ENCODE data around the gene HYAL2. TPM values are rescaled to one million over a fixed set of nuclear protein-coding genes. Genes with fewer than 3 reads are reported as not detected.

The HYAL2 gene
- total and polyA plus RNA-seq, 2 of the 8 experiments (the other 6 are each of a cell fraction or from before 2014, with no cell fraction given) = 51.9 to 176 TPM

DNA sequence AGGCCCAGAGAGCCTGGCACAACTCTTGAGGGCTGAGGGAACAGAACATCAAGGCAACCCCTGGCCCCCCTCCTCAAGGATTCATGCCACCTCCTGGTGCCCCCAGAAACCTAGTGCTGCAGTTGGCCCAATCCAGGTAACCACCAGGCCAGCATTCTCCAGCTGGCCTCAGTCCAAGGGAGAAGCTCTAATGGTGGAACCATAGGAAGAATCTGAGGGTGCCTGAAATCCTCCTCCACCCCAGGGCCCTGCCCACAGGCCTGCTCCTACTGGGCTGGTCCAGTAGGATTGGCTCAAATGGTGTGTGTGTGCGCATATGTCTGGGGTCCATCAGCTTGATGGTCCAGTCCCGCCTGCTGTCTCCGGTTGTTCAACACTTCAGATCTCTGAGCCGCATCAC, 7.7 kb downstream of the HYAL2 start:
- no peaks in the 10 kb centered on the region for H3K27me3 ChIP-seq (replicated peaks in 1 of 4; ENCODE audit: control insufficient read depth in 3 of 4, extremely low read depth in 1 of 4, insufficient read depth in 3 of 4, low read length in 3 of 4)
- no peak overlapping the region for H4K8ac ChIP-seq (ENCODE audit: extremely low read depth, insufficient read depth, low read length)
- no peak overlapping the region for H2BK12ac ChIP-seq (ENCODE audit: low read depth, low read length)
- H2BK5ac ChIP-seq (ENCODE audit: low read depth, low read length) = no peak overlapping the region
- H4K91ac ChIP-seq (replicated peaks; ENCODE audit: insufficient read length, low read length) = no peak overlapping the region
- H2AK5ac ChIP-seq (ENCODE audit: low read depth, low read length) = no peak overlapping the region
- 100% methylated on average over 4 of the region's 4 CpGs; no CpG with 5 or more reads in 1 of the 2 experiments for WGBS, 2 experiments (ENCODE audit: extremely low coverage in 1 of 2, insufficient coverage in 1 of 2, insufficient read length in 1 of 2, insufficient replicate concordance in 2 of 2, low coverage in 1 of 2, low lambda C conversion rate in 2 of 2, missing lambda C conversion rate in 1 of 2)
- ChIA-PET POLR2A (ENCODE audit: partially characterized antibody) (interaction anchor here (0.9 to 12.6 kb wide), 6 partner anchors 13 to 113 kb away, joined by 3 to 149 read pairs (median 4); partner anchors contain the start of genes CYB561D2, HYAL1, HYAL3 and NAA80), CTCF (ENCODE audit: partially characterized antibody) (interaction anchor here (0.6 to 1.8 kb wide), 11 partner anchors 9 to 657 kb away, joined by 3 to 12 read pairs (median 3); partner anchors contain the start of genes HYAL3, LSMEM2 and NAA80)
- no peak overlapping the region for H2BK120ac ChIP-seq (replicated peaks; ENCODE audit: low read depth, low read length)
- H2BK15ac ChIP-seq (ENCODE audit: low read length) = no peak overlapping the region
- H3K23ac ChIP-seq (ENCODE audit: insufficient read length) = no peak overlapping the region
- no peak overlapping the region for H3K27ac ChIP-seq (ENCODE audit: low read depth, low read length)
- no peak overlapping the region for H2BK20ac ChIP-seq (ENCODE audit: low read length)
- no peak for DNase-seq (ENCODE audit: low read depth in 1 of 2, low spot score in 2 of 2)
- H3K14ac ChIP-seq (ENCODE audit: insufficient read length) = no peak overlapping the region
- no peak for FAIRE-seq
- peaks cover 13 to 32% (median 26%) of the 10 kb centered on the region in 4 experiments for H3K36me3 ChIP-seq (ENCODE audit: control insufficient read depth in 2 of 4, insufficient read depth in 4 of 4, low read length in 3 of 4)
- no peak overlapping the region for H3K56ac ChIP-seq (replicated peaks; ENCODE audit: insufficient read length, low read depth, low read length)
- H3K23me2 ChIP-seq (ENCODE audit: low read depth, low read length) = no peaks in the 10 kb centered on the region
- no peak overlapping the region for H3K9ac ChIP-seq (replicated peaks in 1 of 4; ENCODE audit: extremely low read depth in 1 of 4, low read depth in 3 of 4, low read length in 3 of 4)
- H3K18ac ChIP-seq (ENCODE audit: extremely low read depth, low read length) = no peak overlapping the region
- no peak overlapping the region for H3K4me2 ChIP-seq (ENCODE audit: insufficient read depth in 1 of 2, low read depth in 2 of 2, low read length in 2 of 2)
- peaks cover 0 to 4% (median 2%) of the 10 kb centered on the region in 4 experiments; a peak in 3 of 7 replicates for H3K4me1 ChIP-seq (replicated peaks in 1 of 4; ENCODE audit: control insufficient read depth in 3 of 4, insufficient read depth in 4 of 4, low read length in 3 of 4)
- no peak overlapping the region for H4K5ac ChIP-seq (ENCODE audit: insufficient read length, low read depth, low read length)
- peaks cover 16 to 28% of the 10 kb centered on the region in 2 experiments for H4K20me1 ChIP-seq (replicated peaks in 1 of 2; ENCODE audit: control insufficient read depth in 1 of 2, insufficient read depth in 2 of 2, low read length in 2 of 2)
- H3K9me3 ChIP-seq (ENCODE audit: insufficient read depth in 2 of 2, low read depth in 1 of 2, low read length in 1 of 2) = peaks cover 3 to 8% of the 10 kb centered on the region in 2 experiments; a peak in 1 of 4 replicates
- H3K79me1 ChIP-seq (ENCODE audit: low read depth, low read length) = peaks cover 10% of the 10 kb centered on the region
- TF ChIP-seq ATF2 (IDR thresholded peaks at IDR 0.05; ENCODE audit: low read length) (no peak), GTF2F1 (IDR thresholded peaks at IDR 0.05; ENCODE audit: borderline replicate concordance, low read depth, low read length) (no peak), MAFK (IDR thresholded peaks at IDR 0.05; ENCODE audit: low read depth, low read length) (no peak), YY1 (IDR thresholded peaks at IDR 0.05; ENCODE audit: low read depth, low read length) (no peak), BRCA1 (IDR thresholded peaks at IDR 0.05; ENCODE audit: low read depth, low read length) (no peak), ASH2L (IDR thresholded peaks at IDR 0.05; ENCODE audit: low read length) (no peak), TEAD4 (IDR thresholded peaks at IDR 0.05; ENCODE audit: low read depth, low read length) (no peak), CHD1 (IDR thresholded peaks at IDR 0.05; ENCODE audit: low read depth, low read length) (no peak), KDM4A (IDR thresholded peaks at IDR 0.05; ENCODE audit: low read depth, low read length, severe bottlenecking) (no peak), TCF12 (IDR thresholded peaks at IDR 0.05; ENCODE audit: low read depth, low read length) (no peak), TBP (IDR thresholded peaks at IDR 0.05; ENCODE audit: low read depth, low read length) (no peak)
- no peak overlapping the region for H3K4ac ChIP-seq (replicated peaks; ENCODE audit: insufficient read length, low read depth, low read length)
- no peak overlapping the region for H3K4me3 ChIP-seq (ENCODE audit: extremely low read depth in 1 of 4, insufficient read depth in 2 of 4, low read depth in 3 of 4, low read length in 4 of 4)
- H3K79me2 ChIP-seq (ENCODE audit: control insufficient read depth in 1 of 2, insufficient read depth in 2 of 2, low read length in 2 of 2) = peaks cover 0 to 15% of the 10 kb centered on the region in 2 experiments; a peak in 3 of 4 replicates
- H2AFZ ChIP-seq (ENCODE audit: low read length) = no peak overlapping the region
